Endothelial cell (in vitro differentiated cells): ENCODE results near the gene ENOPH1. TPM values are rescaled to one million over a fixed set of nuclear protein-coding genes. Genes with fewer than 3 reads are reported as not detected.

ENCODE experiments used
- DNase-seq: peaks from one replicate; pipeline ENCODE4 v3.0.0; 2021; ENCODE audit warnings: low spot score
- H3K27ac Mint-ChIP-seq: one replicate; pipeline ENCODE4 v1.8.0; 2021; ENCODE audit warnings: mixed read lengths, inconsistent platforms; ENCODE audit not compliant: unreplicated experiment
- H3K27me3 Mint-ChIP-seq: one replicate; pipeline ENCODE4 v1.8.0; 2021; ENCODE audit warnings: mild to moderate bottlenecking, moderate library complexity, mixed read lengths, inconsistent platforms; ENCODE audit not compliant: unreplicated experiment
- H3K36me3 Mint-ChIP-seq: one replicate; pipeline ENCODE4 v1.8.0; 2021; ENCODE audit warnings: mild to moderate bottlenecking, low read depth, mixed read lengths, inconsistent platforms; ENCODE audit not compliant: unreplicated experiment
- H3K4me1 Mint-ChIP-seq: one replicate; pipeline ENCODE4 v1.8.0; 2021; ENCODE audit warnings: mild to moderate bottlenecking, mixed read lengths, inconsistent platforms; ENCODE audit not compliant: unreplicated experiment
- H3K4me3 Mint-ChIP-seq: one replicate; pipeline ENCODE4 v1.8.0; 2021; ENCODE audit warnings: mild to moderate bottlenecking, mixed read lengths, inconsistent platforms; ENCODE audit not compliant: unreplicated experiment
- H3K9me3 Mint-ChIP-seq: one replicate; pipeline ENCODE4 v1.8.0; 2021; ENCODE audit warnings: mixed read lengths, inconsistent platforms; ENCODE audit not compliant: unreplicated experiment
- long read RNA-seq: library from polyadenylated mRNA; unstranded; transcript quantifications from one replicate; pipeline ENCODE4 v2.0.0, GENCODE V29; 2020; ENCODE audit not compliant: unreplicated experiment
- total RNA-seq: library from RNA; stranded (reverse); fragmentation: NEBNext Ultra II Directional; extraction: Animal tissue kit (Norgen Biotek cat#: 25700); gene quantifications from one replicate; pipeline ENCODE4 v1.2.1, GENCODE V29; 2021; ENCODE audit not compliant: unreplicated experiment
- TF ChIP-seq, protein P1 (sequence below): fragments of 200-600 bp; sonication (generic); IDR thresholded peaks from one replicate; pipeline ENCODE4 v1.5.0; 2021; ENCODE audit warnings: antibody characterized with exemption; ENCODE audit not compliant: unreplicated experiment

ENOPH1 gene
- total RNA-seq: 37.1 TPM
- long read RNA-seq, transcript ENOPH1-201 (6 exons, 2,025 nt): major isoform, 37 of 48 reads
- long read RNA-seq, partial matches to known transcripts: 2 of 48 reads
- long read RNA-seq, other reads (novel, unspliced or antisense): 2 of 48 reads

- Mint-ChIP-seq H3K27ac (peak within 1 kb of the TSS; percentile 98), H3K4me3 (peak within 1 kb of the TSS; percentile 99), H3K36me3 (peaks cover 34% of the 10 kb centered on the region), H3K4me1 (peaks cover 49% of the 10 kb centered on the region), H3K9me3 (no peaks in the 10 kb centered on the region), H3K27me3 (peaks cover 22% of the 10 kb centered on the region)
- TF ChIP-seq, protein P1, sequence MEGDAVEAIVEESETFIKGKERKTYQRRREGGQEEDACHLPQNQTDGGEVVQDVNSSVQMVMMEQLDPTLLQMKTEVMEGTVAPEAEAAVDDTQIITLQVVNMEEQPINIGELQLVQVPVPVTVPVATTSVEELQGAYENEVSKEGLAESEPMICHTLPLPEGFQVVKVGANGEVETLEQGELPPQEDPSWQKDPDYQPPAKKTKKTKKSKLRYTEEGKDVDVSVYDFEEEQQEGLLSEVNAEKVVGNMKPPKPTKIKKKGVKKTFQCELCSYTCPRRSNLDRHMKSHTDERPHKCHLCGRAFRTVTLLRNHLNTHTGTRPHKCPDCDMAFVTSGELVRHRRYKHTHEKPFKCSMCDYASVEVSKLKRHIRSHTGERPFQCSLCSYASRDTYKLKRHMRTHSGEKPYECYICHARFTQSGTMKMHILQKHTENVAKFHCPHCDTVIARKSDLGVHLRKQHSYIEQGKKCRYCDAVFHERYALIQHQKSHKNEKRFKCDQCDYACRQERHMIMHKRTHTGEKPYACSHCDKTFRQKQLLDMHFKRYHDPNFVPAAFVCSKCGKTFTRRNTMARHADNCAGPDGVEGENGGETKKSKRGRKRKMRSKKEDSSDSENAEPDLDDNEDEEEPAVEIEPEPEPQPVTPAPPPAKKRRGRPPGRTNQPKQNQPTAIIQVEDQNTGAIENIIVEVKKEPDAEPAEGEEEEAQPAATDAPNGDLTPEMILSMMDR: no peak
- peak; percentile 96 for DNase-seq
These were observed at the start of gene ENOPH1, which contains the start of gene HNRNPDL for GRCh38 chr4:82430193-82430963. Gene ENOPH1, plus strand, starts transcription at chr4:82430590. Its CDS starts 240 bp downstream, at chr4:82430830. Gene HNRNPDL, minus strand, starts transcription at chr4:82430462. Its CDS starts 772 bp downstream, at chr4:82429690.

DNA sequence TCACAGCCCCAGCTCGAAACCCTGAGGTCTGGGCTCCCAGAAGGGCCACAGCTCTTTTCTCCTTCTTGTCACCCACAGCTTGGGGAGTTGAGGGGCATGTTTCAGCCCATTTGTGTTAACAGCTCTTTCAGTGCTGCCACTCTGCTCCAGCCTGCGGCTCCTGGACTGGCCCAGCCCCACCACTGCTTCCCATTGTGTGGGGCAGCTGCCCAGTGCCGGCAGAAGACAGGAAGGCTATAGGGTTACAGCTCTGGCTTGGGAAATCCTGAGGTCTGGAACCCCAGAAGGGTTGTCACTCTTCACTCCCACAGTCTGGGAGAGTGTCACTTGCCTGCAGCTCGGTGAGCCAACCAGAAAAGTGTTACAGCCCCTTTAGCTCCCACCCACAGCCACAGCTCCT lies 49.6 kb upstream of the ENOPH1 start:
- peaks cover 4% of the 10 kb centered on the region for H3K27me3 Mint-ChIP-seq
- peaks cover 14% of the 10 kb centered on the region for H3K36me3 Mint-ChIP-seq
- H3K9me3 Mint-ChIP-seq: peaks cover 4% of the 10 kb centered on the region
- no peak overlapping the region for H3K4me3 Mint-ChIP-seq
- TF ChIP-seq, protein P1: no peak
- H3K27ac Mint-ChIP-seq: no peak overlapping the region
- DNase-seq: no peak
- peaks cover 8% of the 10 kb centered on the region for H3K4me1 Mint-ChIP-seq

DNA sequence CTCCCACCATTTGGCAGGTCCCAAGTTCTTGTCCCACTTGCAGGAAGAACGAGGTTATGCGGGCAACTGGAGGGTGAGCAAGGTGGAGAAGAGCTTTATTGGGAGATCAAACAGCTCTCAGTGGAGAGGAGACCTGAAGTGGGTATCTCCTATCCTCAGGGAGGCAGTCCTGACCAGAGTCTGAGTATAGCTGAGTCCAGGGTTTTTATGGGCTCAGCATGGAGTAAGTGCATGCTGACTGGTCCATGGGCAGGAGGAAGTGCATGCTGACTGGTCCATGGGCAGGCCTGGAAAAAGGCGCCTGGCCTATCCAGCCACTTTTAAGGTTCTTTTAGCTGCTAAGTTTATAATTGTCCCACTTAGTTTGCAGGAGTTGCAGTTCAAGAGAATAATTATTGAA lies 49.2 kb upstream of the ENOPH1 start:
- TF ChIP-seq, protein P1: no peak
- H3K4me1 Mint-ChIP-seq: peaks cover 4% of the 10 kb centered on the region
- H3K27ac Mint-ChIP-seq: no peak overlapping the region
- peaks cover 15% of the 10 kb centered on the region for H3K36me3 Mint-ChIP-seq
- peaks cover 4% of the 10 kb centered on the region for H3K27me3 Mint-ChIP-seq
- peaks cover 6% of the 10 kb centered on the region for H3K9me3 Mint-ChIP-seq
- no peak overlapping the region for H3K4me3 Mint-ChIP-seq
- DNase-seq: no peak

DNA sequence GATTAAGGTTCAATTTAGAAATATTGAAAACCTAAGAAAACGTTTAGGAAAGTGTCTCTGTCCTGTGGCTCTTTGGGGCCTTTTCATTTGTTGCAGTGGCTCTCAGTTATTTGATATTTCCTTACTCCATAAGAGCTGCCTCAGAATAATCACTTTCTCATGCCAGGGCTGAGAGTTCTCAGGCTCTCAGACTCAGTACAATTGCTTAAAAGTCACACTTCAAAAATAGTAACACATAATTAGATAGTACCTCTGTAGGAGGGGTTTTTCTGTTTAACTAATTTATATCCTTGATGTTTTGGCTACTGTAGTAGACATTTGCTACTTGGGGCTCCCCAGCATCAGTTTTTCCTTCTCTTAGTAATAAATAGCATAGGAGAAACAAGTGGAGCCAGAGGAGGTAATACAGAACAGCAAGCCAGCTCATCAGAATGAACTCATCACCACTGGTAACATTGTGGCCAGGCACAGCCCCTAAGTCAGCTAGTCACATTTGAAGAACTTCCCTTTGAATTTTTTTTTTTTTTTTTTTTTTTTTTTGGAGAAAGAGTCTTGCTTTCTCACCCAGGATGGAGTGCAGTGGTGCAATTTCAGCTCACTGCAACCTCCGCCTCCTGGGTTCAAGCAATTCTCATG lies 48.6 kb upstream of the ENOPH1 start:
- DNase-seq: no peak
- TF ChIP-seq, protein P1: no peak
- peaks cover 15% of the 10 kb centered on the region for H3K36me3 Mint-ChIP-seq
- peaks cover 4% of the 10 kb centered on the region for H3K27me3 Mint-ChIP-seq
- H3K27ac Mint-ChIP-seq: no peak overlapping the region
- no peak overlapping the region for H3K4me3 Mint-ChIP-seq
- peaks cover 6% of the 10 kb centered on the region for H3K9me3 Mint-ChIP-seq
- H3K4me1 Mint-ChIP-seq: no peaks in the 10 kb centered on the region
